NCI-H748 treated with DMSO at 0.1 percent for 48 hours (cell line): ENCODE results near the gene HOXA7.
A peak's percentile ranks its signal among the peaks of the same experiment; 100 is the strongest.

Experiments used
- DNase-seq: peaks from one replicate; lab custom pipeline; 2025; lab: John Stamatoyannopoulos, UW

HOXA7 gene

GRCh38 chr7:27159266-27160144, 3.0 kb upstream of the HOXA7 start:
- no peak for DNase-seq

GRCh38 chr7:27158436-27159265, 2.2 kb upstream of the HOXA7 start:
- no peak for DNase-seq

- no peak for DNase-seq
Measured at GRCh38 chr7:27157702-27158431, 1.4 kb upstream of the HOXA7 start.

- no peak for DNase-seq
Measured at GRCh38 chr7:27156916-27157701, 634 bp upstream of the HOXA7 start.

GRCh38 chr7:27155816-27156507, 513 bp downstream of the HOXA7 start:
- no peak for DNase-seq

GRCh38 chr7:27154901-27155815, 1.3 kb downstream of the HOXA7 start:
- no peak for DNase-seq

- no peak for DNase-seq
Measured at GRCh38 chr7:27154369-27154768, 2.1 kb downstream of the HOXA7 start.

GRCh38 chr7:27153526-27153925, 2.9 kb downstream of the HOXA7 start:
- no peak for DNase-seq

- DNase-seq: no peak
Measured at GRCh38 chr7:27152816-27153442, 3.5 kb downstream of the HOXA7 start.

- no peak for DNase-seq
Measured at GRCh38 chr7:27151931-27152815, 4.3 kb downstream of the HOXA7 start, which contains the start of gene HOXA3. HOXA3 (minus strand) TSS chr7:27152583; CDS start chr7:27110640, 41,943 bp downstream.

- no peak for DNase-seq
Measured at GRCh38 chr7:27151341-27151930, 5.0 kb downstream of the HOXA7 start.

GRCh38 chr7:27150568-27151340, 5.7 kb downstream of the HOXA7 start:
- DNase-seq: peak; percentile 60

GRCh38 chr7:27149842-27150567, 6.5 kb downstream of the HOXA7 start:
- no peak for DNase-seq

GRCh38 chr7:27148756-27149641, 7.5 kb downstream of the HOXA7 start:
- DNase-seq: no peak

GRCh38 chr7:27148031-27148755, 8.3 kb downstream of the HOXA7 start:
- no peak for DNase-seq
